Fibroblast of skin of right quadriceps (primary cell): Measurements from ENCODE around the gene COMMD1.
"Not testable (repeated sequence)": the region's sequence is repeated elsewhere in the genome, so short reads cannot be mapped to it uniquely, and the experiment has no call there.

ENCODE experiments used
- DNase-seq: peaks from one replicate; pipeline ENCODE4 v3.0.0-alpha.2; 2013

The COMMD1 gene

GRCh38 chr2:61905372-61906185 is at the start of gene COMMD1:
Gene COMMD1 (plus strand): TSS chr2:61905674. CDS start chr2:61905679, 5 bp downstream.
- peak; percentile 66 for DNase-seq

- DNase-seq: no peak
Observed at GRCh38 chr2:61857224-61857623, 48.2 kb upstream of the COMMD1 start.

- no peak for DNase-seq
Observed at GRCh38 chr2:61862085-61862484, 43.4 kb upstream of the COMMD1 start.

- not testable (repeated sequence) for DNase-seq
Observed at GRCh38 chr2:61866482-61867089, 38.9 kb upstream of the COMMD1 start.

- no peak for DNase-seq
Observed at GRCh38 chr2:61876400-61876799, 29.1 kb upstream of the COMMD1 start.

GRCh38 chr2:61877571-61878245 is 27.8 kb upstream of the COMMD1 start:
- no peak for DNase-seq

- DNase-seq: no peak
Observed at GRCh38 chr2:61878761-61879160, 26.7 kb upstream of the COMMD1 start.

GRCh38 chr2:61879351-61879750 is 26.1 kb upstream of the COMMD1 start:
- DNase-seq: not testable (repeated sequence)

- no peak for DNase-seq
Observed at GRCh38 chr2:61882850-61883249, 22.6 kb upstream of the COMMD1 start.

GRCh38 chr2:61885896-61886603 is 19.4 kb upstream of the COMMD1 start:
- DNase-seq: no peak

GRCh38 chr2:61887717-61888266 is 17.7 kb upstream of the COMMD1 start:
- DNase-seq: peak; percentile 39

GRCh38 chr2:61888267-61889055 is 17.0 kb upstream of the COMMD1 start, which contains the start of gene CCT4:
Gene CCT4 (minus strand): TSS chr2:61888656. CDS start chr2:61888507, 149 bp downstream.
- peak; percentile 88 for DNase-seq

GRCh38 chr2:61898810-61899209 is 6.7 kb upstream of the COMMD1 start:
- no peak for DNase-seq

- no peak for DNase-seq
Observed at GRCh38 chr2:61900281-61900680, 5.2 kb upstream of the COMMD1 start.

- DNase-seq: no peak
Observed at GRCh38 chr2:61906186-61906470, 654 bp downstream of the COMMD1 start.

GRCh38 chr2:61909116-61909515 is 3.6 kb downstream of the COMMD1 start:
- DNase-seq: no peak

- DNase-seq: no peak
Observed at GRCh38 chr2:61910603-61911002, 5.1 kb downstream of the COMMD1 start.

- DNase-seq: no peak
Observed at GRCh38 chr2:61911510-61911909, 6.0 kb downstream of the COMMD1 start.

- not testable (repeated sequence) for DNase-seq
Observed at GRCh38 chr2:61914794-61915193, 9.3 kb downstream of the COMMD1 start.

GRCh38 chr2:61920548-61920947 is 15.1 kb downstream of the COMMD1 start:
- DNase-seq: no peak

- DNase-seq: no peak
Observed at GRCh38 chr2:61922714-61923113, 17.2 kb downstream of the COMMD1 start.
